ENCODE measurements around the gene PLSCR3. TPM values are rescaled to one million over a fixed set of nuclear protein-coding genes. Genes with fewer than 3 reads are reported as not detected.
"Not testable (repeated sequence)": the region's sequence is repeated elsewhere in the genome, so short reads cannot be mapped to it uniquely, and the experiment has no call there.

Gene PLSCR3
- total RNA-seq, 1 donor from 2014 or later = 35.5 TPM

DNA sequence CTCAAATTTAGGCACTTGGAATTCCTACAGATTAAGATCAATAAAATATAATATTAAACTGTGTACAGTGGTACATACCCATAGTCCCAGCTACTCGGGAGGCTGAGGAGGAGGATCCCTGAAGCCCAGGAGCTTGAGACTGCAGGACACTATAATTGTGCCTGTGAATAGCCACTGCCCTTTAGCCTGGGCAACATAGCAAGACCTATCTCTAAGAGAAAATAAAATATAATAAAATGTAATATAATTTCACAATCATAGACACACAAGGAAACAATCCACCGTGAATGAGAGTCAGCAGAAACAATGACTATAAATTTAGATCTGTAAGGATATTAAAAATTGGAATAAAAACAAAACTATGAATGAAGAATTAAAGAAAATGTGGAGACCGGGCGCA lies 23.5 kb downstream of the PLSCR3 start:
- H3K36me3 Mint-ChIP-seq (ENCODE audit: insufficient read depth) = no peaks in the 10 kb centered on the region
- H3K27ac Mint-ChIP-seq = no peak overlapping the region
- no peaks in the 10 kb centered on the region for H3K4me1 Mint-ChIP-seq (ENCODE audit: low read depth)
- H3K4me3 Mint-ChIP-seq (ENCODE audit: low read depth) = no peak overlapping the region
- TF ChIP-seq, protein P1, sequence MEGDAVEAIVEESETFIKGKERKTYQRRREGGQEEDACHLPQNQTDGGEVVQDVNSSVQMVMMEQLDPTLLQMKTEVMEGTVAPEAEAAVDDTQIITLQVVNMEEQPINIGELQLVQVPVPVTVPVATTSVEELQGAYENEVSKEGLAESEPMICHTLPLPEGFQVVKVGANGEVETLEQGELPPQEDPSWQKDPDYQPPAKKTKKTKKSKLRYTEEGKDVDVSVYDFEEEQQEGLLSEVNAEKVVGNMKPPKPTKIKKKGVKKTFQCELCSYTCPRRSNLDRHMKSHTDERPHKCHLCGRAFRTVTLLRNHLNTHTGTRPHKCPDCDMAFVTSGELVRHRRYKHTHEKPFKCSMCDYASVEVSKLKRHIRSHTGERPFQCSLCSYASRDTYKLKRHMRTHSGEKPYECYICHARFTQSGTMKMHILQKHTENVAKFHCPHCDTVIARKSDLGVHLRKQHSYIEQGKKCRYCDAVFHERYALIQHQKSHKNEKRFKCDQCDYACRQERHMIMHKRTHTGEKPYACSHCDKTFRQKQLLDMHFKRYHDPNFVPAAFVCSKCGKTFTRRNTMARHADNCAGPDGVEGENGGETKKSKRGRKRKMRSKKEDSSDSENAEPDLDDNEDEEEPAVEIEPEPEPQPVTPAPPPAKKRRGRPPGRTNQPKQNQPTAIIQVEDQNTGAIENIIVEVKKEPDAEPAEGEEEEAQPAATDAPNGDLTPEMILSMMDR (IDR thresholded peaks at IDR 0.05; ENCODE audit: unreplicated experiment) = no peak
- H3K9me3 Mint-ChIP-seq (ENCODE audit: low read depth) = no peaks in the 10 kb centered on the region
- H3K27me3 Mint-ChIP-seq = peaks cover 15% of the 10 kb centered on the region
- DNase-seq (ENCODE audit: low spot score, unreplicated experiment) = no peak

DNA sequence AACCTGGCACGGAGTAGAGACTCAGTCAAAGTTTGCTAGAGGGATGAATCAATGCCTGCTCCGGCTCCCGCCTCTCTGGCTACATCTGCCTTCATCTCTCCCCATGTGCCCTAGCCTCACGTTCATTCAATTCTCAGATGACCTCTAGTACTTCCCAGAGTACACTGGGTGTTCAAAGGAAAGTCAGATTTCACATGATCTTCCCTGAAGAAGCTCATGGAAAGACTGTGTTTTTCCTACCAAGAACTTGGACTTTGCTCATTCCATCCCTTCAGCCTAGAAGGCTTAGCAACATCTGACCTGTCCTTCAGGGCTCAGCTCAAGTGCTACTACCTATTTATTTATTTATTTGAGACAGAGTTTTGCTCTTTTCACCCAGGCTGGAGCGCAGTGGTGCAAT lies 24.5 kb downstream of the PLSCR3 start:
- Mint-ChIP-seq H3K4me1 (ENCODE audit: low read depth) (no peaks in the 10 kb centered on the region), H3K4me3 (ENCODE audit: low read depth) (no peak overlapping the region), H3K27ac (no peak overlapping the region), H3K27me3 (peaks cover 18% of the 10 kb centered on the region), H3K9me3 (ENCODE audit: low read depth) (no peaks in the 10 kb centered on the region), H3K36me3 (ENCODE audit: insufficient read depth) (no peaks in the 10 kb centered on the region)
- DNase-seq (ENCODE audit: low spot score, unreplicated experiment) = no peak
- TF ChIP-seq, protein P1 (IDR thresholded peaks at IDR 0.05; ENCODE audit: unreplicated experiment) = no peak

DNA sequence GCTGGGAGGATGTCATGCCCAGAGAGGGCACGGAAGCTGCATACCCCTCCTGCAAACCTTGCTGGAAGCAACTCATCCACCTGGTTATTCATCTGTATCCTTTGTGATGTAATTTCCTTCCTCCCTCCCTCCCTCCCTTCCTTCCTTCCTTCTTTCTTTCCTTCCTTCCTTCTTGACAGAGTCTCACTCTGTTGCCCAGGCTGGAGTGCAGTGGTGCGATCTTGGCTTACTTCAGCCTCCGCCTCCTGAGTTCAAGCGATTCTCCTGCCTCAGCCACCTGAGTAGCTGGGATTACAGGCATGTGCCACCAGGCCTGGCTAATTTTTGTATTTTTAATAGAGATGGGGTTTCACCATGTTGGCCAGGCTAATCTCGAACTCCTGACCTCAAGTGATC lies 25.7 kb downstream of the PLSCR3 start:
- H3K27ac Mint-ChIP-seq; H3K36me3 Mint-ChIP-seq (ENCODE audit: insufficient read depth); H3K4me1 Mint-ChIP-seq (ENCODE audit: low read depth); H3K9me3 Mint-ChIP-seq (ENCODE audit: low read depth); DNase-seq (ENCODE audit: low spot score, unreplicated experiment); H3K4me3 Mint-ChIP-seq (ENCODE audit: low read depth): not testable (repeated sequence)
- H3K27me3 Mint-ChIP-seq = peaks cover 18% of the 10 kb centered on the region

DNA sequence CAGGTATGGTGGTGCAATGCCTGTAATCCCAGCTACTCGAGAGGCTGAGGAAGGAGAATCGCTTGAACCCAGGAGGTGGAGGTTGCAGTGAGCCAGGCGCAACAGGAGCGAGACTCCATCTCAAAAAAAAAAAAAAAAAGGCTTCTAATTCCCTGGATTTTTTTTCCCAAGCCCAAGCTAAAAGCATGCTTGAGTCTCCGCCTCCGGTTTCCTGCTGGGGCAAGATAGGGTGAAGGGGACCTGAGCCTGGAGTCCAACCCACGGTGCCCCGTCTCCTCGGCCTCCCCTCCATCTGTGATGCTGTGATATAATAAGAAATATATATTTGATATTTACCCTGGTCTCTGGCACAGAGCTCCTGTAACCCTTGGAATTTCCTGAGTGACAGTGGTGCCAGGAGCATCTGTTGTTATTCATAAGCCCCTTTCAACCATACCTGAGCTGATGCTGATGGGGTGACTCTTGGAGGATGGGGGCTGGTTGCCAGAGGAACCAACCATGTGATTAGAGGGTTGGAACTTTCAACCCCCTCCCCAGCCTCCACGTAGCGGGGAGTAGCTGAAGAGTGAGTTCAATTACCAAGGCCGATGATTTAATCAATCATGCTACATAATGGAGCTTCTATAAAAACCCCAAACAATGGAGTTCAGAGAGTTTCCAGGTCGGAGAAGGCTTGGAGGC lies 26.3 kb downstream of the PLSCR3 start:
- Mint-ChIP-seq H3K36me3 (ENCODE audit: insufficient read depth) (no peaks in the 10 kb centered on the region), H3K9me3 (ENCODE audit: low read depth) (no peaks in the 10 kb centered on the region), H3K4me1 (ENCODE audit: low read depth) (no peaks in the 10 kb centered on the region), H3K27ac (no peak overlapping the region), H3K27me3 (peaks cover 18% of the 10 kb centered on the region), H3K4me3 (ENCODE audit: low read depth) (no peak overlapping the region)
- TF ChIP-seq, protein P1 (IDR thresholded peaks at IDR 0.05; ENCODE audit: unreplicated experiment) = no peak
- no peak for DNase-seq (ENCODE audit: low spot score, unreplicated experiment)

DNA sequence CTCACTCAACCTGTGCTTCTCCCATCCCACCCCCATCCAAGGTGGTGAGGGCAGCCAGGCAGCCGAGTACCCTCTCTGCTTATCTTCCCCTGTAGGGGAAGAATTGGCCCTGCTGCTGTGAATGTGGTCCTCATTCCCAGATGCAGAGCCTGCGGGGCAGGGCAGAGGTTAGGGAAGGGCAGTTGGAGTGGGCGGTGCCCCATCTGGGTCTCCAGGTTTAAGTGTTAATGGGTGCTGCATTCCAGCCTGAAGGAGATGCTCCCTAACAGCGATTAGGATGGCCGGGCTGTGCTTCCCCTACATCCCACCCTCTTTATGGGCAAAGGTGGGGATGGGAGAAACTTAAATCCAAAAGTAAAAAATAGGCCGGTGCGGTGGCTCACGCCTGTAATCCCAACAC lies 27.2 kb downstream of the PLSCR3 start:
- Mint-ChIP-seq H3K9me3 (ENCODE audit: low read depth) (no peaks in the 10 kb centered on the region), H3K27ac (no peak overlapping the region), H3K36me3 (ENCODE audit: insufficient read depth) (no peaks in the 10 kb centered on the region), H3K27me3 (peaks cover 18% of the 10 kb centered on the region), H3K4me3 (ENCODE audit: low read depth) (no peak overlapping the region), H3K4me1 (ENCODE audit: low read depth) (no peaks in the 10 kb centered on the region)
- no peak for DNase-seq (ENCODE audit: low spot score, unreplicated experiment)
- TF ChIP-seq, protein P1 (IDR thresholded peaks at IDR 0.05; ENCODE audit: unreplicated experiment) = no peak

DNA sequence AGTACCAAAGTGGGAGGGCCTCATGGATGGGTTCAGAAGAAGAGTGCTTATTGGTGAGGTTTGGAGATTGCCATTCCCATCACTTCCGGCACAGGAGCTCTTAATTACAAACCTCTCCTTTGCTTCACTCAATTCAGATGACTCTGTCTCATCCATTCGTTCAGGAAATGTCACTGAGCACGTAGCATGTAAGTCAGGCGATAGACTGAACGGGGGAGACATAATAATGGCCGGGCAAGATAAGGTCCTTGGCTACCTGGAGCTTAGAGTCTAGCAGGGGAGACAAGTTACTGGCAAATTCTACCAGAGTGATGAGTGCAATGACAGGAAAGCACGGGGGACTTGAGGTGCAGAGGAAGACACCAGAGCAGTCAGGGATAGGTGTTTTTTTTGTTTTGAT lies 28.4 kb downstream of the PLSCR3 start:
- peaks cover 22% of the 10 kb centered on the region for H3K27me3 Mint-ChIP-seq
- H3K27ac Mint-ChIP-seq; H3K4me1 Mint-ChIP-seq (ENCODE audit: low read depth); H3K4me3 Mint-ChIP-seq (ENCODE audit: low read depth); H3K36me3 Mint-ChIP-seq (ENCODE audit: insufficient read depth); H3K9me3 Mint-ChIP-seq (ENCODE audit: low read depth); DNase-seq (ENCODE audit: low spot score, unreplicated experiment): not testable (repeated sequence)
